Left lung (tissue), 10 donors: ENCODE data around the gene DRC7. TPM values are rescaled to one million over a fixed set of nuclear protein-coding genes. Genes with fewer than 3 reads are reported as not detected.

Experiments used
- ATAC-seq: fragments of 200-7000 bp; cut with Tn5 transposase; one replicate; pipeline ENCODE4 v1.9.1; 2020; ENCODE audit warnings: moderate library complexity
- DNase-seq, 4 donors: peaks; one replicate each; pipeline ENCODE4 v3.0.0-alpha.2; 2013 to 2020
- H3K27ac ChIP-seq, 2 donors: fragments of 200-600 bp; sonication (generic) in 1 of 2; one replicate each; pipeline versions ENCODE4 v1.5.0 to v1.8.0; 2020 to 2021
- H3K27me3 ChIP-seq, 2 donors: fragments of 200-600 bp; sonication (generic) in 1 of 2; one replicate each; pipeline versions ENCODE4 v1.5.0 to v1.8.0; 2020 to 2021
- H3K36me3 ChIP-seq, 2 donors: fragments of 200-600 bp; sonication (generic) in 1 of 2; one replicate each; pipeline versions ENCODE4 v1.5.0 to v1.8.0; 2020 to 2021
- H3K4me1 ChIP-seq, 2 donors: fragments of 200-600 bp; one replicate each; pipeline ENCODE4 v1.8.0; 2021
- H3K4me3 ChIP-seq, 2 donors: fragments of 200-600 bp; sonication (generic) in 1 of 2; one replicate each; pipeline versions ENCODE4 v1.5.0 to v1.8.0; 2020 to 2021; ENCODE audit warnings: mild to moderate bottlenecking in 1 of 2
- H3K9me3 ChIP-seq, 2 donors: fragments of 200-600 bp; sonication (generic) in 1 of 2; one replicate each; pipeline versions ENCODE4 v1.5.0 to v1.8.0; 2020 to 2021
- intact Hi-C, 2 donors: fragments of 100-400 bp; cut with DNase I; formaldehyde crosslinking; loops; one replicate each; pipeline versions ENCODE4 v1.11.2 to v1.14.2; 2022
- polyA plus RNA-seq, 6 donors: library from polyadenylated mRNA; unstranded; fragments of 120-200 nt; gene quantifications; one replicate each; pipeline ENCODE4 v1.2.1, GENCODE V29; 2013; ENCODE audit not compliant: insufficient read length in 6 of 6
- total RNA-seq, 2 donors: library from RNA; stranded (reverse); fragmentation: NEBNext Ultra II Directional; extraction: Animal tissue kit (Norgen Biotek cat#: 25700); gene quantifications; one replicate each; pipeline ENCODE4 v1.2.1, GENCODE V29; 2021
- TF ChIP-seq, protein P1 (sequence below), 2 donors: fragments of 200-600 bp; sonication (generic) in 1 of 2; IDR thresholded peaks; one replicate each; pipeline versions ENCODE4 v1.5.0 to v1.8.0; 2021; ENCODE audit warnings: antibody characterized with exemption in 2 of 2
- donor health status: DM: no; HTN: yes; CAD: no.
- donor health status: DM: no; HTN: no; CAD: no.

The DRC7 gene
- total and polyA plus RNA-seq, 8 donors, result 0.52 to 4.3 (median 2.4) TPM

DNA sequence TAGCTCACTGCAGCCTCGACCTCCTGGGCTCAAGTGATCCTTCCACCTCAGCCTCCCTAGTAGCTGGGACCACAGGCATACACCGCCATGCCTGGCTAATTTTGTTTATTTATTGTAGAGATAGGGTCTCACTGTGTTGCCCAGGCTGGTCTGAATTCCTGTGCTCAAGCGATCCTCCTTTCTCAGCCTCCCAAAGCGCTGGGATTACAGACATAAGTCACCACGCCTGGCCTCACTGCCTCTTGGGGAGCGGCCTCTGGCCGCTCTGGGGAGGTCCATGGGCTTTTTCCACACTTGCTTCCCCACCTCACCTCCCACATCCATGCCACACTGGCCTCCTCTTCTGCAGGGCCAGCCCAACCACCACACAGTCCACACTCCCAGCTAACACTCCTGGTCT is 44.8 kb upstream of the DRC7 start:
- intact Hi-C loops, result loop anchor here in 1 of 2 donors (5.0 kb wide), 1 partner anchor 48 kb away; no protein-coding TSS in a partner anchor
- Histone ChIP-seq H3K9me3 (no peaks in the 10 kb centered on the region), H3K4me3 (no peak overlapping the region), H3K4me1 (peaks cover 0 to 30% of the 10 kb centered on the region in 2 donors), H3K36me3 (peaks cover 0 to 22% of the 10 kb centered on the region in 2 donors), H3K27ac (no peak overlapping the region), H3K27me3 (peaks cover 0 to 13% of the 10 kb centered on the region in 2 donors)
- ATAC-seq (no peak), DNase-seq (no peak)
- TF ChIP-seq, protein P1, sequence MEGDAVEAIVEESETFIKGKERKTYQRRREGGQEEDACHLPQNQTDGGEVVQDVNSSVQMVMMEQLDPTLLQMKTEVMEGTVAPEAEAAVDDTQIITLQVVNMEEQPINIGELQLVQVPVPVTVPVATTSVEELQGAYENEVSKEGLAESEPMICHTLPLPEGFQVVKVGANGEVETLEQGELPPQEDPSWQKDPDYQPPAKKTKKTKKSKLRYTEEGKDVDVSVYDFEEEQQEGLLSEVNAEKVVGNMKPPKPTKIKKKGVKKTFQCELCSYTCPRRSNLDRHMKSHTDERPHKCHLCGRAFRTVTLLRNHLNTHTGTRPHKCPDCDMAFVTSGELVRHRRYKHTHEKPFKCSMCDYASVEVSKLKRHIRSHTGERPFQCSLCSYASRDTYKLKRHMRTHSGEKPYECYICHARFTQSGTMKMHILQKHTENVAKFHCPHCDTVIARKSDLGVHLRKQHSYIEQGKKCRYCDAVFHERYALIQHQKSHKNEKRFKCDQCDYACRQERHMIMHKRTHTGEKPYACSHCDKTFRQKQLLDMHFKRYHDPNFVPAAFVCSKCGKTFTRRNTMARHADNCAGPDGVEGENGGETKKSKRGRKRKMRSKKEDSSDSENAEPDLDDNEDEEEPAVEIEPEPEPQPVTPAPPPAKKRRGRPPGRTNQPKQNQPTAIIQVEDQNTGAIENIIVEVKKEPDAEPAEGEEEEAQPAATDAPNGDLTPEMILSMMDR (IDR thresholded peaks at IDR 0.05), result no peak

DNA sequence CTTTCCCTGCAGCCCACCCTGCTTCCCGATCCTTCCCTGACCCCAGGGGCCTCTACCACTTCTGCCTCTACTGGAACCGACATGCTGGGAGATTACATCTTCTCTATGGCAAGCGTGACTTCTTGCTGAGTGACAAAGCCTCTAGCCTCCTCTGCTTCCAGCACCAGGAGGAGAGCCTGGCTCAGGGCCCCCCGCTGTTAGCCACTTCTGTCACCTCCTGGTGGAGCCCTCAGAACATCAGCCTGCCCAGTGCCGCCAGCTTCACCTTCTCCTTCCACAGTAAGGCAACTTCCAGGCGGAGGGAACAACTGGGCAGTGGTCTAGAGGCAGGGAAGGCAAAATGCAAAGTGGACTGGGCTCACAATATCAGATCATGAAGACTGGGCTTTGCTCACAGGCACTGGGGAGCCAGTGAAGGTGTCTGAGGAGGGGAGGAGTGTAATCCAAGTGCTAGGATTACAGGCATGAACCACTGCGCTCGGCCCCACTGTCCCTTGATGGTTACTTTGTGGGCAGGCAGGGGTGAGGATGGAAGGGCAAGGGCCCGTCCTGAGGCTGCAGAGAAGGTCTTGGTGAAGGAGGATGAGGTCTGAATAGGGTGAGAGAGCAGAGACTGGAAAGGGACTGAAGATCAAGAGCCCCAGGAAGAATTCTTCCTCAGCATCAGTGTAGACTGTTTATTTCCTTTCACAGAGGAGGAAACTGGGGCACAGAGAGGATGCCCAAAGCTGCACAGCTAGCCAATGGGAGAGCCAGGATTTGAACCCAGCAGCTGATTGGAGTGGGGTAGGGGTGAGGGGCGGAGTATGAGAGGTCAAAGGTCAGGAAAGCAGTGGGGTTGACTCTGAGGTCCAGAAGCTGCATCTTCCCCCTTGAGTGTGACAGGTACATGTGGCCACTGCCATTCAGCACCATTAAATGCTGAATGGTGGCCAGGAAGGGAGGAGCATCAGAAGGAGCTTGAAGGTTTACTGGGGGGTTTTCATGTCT is 43.0 kb upstream of the DRC7 start:
- DNase-seq (no peak), ATAC-seq (no peak)
- TF ChIP-seq, protein P1 (IDR thresholded peaks at IDR 0.05), result no peak
- intact Hi-C loops, result no loop called here
- Histone ChIP-seq H3K9me3 (no peaks in the 10 kb centered on the region), H3K27ac (no peak overlapping the region), H3K36me3 (peaks cover 0 to 34% of the 10 kb centered on the region in 2 donors), H3K4me3 (no peak overlapping the region), H3K4me1 (peaks cover 0 to 22% of the 10 kb centered on the region in 2 donors), H3K27me3 (no peaks in the 10 kb centered on the region)

DNA sequence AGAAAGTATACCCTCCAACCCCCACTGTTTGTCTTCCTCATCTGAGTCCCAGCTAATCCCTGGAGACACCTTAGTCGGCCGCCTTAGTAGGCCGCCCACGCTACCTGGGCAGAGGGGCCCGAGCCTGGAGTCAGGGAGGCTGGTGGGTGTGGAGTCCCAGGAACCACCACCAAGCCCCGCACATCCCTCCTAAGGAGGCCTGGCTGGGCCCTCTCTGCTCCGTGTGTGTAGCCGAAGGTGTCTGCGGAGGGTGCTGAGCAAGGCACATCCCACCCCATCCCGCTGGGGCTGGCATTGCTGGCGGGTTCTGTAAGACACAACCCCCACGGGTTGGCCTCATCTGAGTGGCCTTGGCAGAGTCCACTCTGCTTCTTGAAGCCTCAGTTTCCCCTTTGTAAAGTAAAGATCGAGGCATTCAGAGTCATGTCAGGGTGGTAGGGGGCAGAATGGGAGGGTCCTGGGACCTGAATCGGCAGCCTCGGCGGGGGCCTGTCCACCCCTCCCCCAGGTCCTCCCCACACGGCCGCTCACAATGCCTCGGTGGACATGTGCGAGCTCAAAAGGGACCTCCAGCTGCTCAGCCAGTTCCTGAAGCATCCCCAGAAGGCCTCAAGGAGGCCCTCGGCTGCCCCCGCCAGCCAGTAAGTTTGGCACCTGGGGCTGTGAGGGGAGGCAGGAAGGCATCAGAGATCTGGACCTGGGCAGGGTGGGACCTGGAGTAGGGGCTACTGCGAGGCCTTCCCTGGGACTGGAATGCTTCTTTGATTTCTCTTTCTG is 41.7 kb upstream of the DRC7 start:
- Histone ChIP-seq H3K27me3 (no peaks in the 10 kb centered on the region), H3K36me3 (peaks cover 0 to 45% of the 10 kb centered on the region in 2 donors), H3K4me1 (peaks cover 0 to 13% of the 10 kb centered on the region in 2 donors), H3K27ac (no peak overlapping the region), H3K9me3 (no peaks in the 10 kb centered on the region), H3K4me3 (no peak overlapping the region)
- TF ChIP-seq, protein P1 (IDR thresholded peaks at IDR 0.05), result no peak
- no peak for DNase-seq
- intact Hi-C loops, result no loop called here
- ATAC-seq, result no peak

DNA sequence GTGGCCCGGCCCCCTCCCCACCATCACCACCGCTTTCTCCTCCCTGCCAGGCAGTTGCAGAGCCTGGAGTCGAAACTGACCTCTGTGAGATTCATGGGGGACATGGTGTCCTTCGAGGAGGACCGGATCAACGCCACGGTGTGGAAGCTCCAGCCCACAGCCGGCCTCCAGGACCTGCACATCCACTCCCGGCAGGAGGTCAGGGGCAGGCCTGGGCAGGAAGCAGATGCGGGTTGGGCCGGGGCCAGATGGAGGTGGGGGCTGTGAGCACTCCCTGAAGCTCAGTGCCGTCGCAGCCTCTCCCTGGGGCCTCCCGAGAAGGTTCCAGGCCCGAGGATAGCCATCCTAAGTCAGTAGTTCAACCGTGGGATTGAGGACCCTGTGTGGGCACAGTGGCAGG is 40.7 kb upstream of the DRC7 start:
- no peak for DNase-seq
- peaks cover 0 to 51% of the 10 kb centered on the region in 2 donors for H3K36me3 ChIP-seq
- intact Hi-C loops, result no loop called here

More for the DNA sequence above, 40.7 kb upstream of the DRC7 start:
- Histone ChIP-seq H3K4me1 (peaks cover 0 to 3% of the 10 kb centered on the region in 2 donors), H3K4me3 (no peak overlapping the region), H3K27ac (no peak overlapping the region), H3K9me3 (no peaks in the 10 kb centered on the region), H3K27me3 (no peaks in the 10 kb centered on the region)
- ATAC-seq, result no peak
- TF ChIP-seq, protein P1 (IDR thresholded peaks at IDR 0.05), result no peak
